Activated CD4-positive, alpha-beta T cell treated with anti-CD3 and anti-CD28 coated beads, Interleukin-2, amount 50 U/mL, for 16 hours (primary cell): Measurements from ENCODE around the gene HM13.
A peak's percentile ranks its signal among the peaks of the same experiment; 100 is the strongest.
"Not testable (repeated sequence)": the region's sequence is repeated elsewhere in the genome, so short reads cannot be mapped to it uniquely, and the experiment has no call there.

ENCODE experiments used
- DNase-seq: peaks from one replicate; pipeline ENCODE4 v3.0.0-alpha.2; 2020

HM13 gene, protein sequence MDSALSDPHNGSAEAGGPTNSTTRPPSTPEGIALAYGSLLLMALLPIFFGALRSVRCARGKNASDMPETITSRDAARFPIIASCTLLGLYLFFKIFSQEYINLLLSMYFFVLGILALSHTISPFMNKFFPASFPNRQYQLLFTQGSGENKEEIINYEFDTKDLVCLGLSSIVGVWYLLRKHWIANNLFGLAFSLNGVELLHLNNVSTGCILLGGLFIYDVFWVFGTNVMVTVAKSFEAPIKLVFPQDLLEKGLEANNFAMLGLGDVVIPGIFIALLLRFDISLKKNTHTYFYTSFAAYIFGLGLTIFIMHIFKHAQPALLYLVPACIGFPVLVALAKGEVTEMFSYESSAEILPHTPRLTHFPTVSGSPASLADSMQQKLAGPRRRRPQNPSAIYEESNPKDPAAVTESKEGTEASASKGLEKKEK

DNA sequence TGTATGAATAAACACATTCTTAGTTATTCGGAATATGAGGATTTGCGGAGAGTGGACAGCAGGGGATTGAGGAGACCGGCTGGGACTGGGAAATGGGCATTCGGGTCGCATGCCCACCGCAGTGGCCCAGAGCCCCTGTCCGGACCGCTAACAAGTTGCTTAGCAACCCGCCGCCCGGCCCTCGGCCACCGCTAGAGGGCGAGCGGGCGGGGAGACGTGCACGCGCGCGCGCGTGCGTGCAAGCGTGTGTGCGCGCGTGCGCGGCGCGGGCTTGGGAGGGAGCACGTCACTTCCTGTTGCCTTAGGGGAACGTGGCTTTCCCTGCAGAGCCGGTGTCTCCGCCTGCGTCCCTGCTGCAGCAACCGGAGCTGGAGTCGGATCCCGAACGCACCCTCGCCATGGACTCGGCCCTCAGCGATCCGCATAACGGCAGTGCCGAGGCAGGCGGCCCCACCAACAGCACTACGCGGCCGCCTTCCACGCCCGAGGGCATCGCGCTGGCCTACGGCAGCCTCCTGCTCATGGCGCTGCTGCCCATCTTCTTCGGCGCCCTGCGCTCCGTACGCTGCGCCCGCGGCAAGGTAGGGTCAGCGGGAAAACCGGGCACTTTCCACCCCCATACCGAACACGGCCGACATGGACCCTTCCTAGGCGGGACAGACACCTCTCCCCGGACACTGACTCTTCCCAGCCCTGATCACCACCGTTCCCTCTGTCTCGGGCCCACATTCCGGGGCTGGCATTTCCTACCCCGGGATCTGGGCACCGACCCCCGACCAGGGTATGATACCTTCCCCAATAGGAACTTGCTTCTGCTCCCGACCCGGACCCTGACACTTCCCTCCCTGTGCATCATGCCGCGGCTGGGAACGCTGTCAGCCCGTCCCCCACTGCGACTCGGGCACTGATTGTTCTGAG is at the start of gene HM13:
TSS of gene HM13 (plus strand) at position 289 of the 918 bp plus-strand sequence. CDS start at position 399, 110 bp downstream.
- peak; percentile 92 for DNase-seq

- not testable (repeated sequence) for DNase-seq
Measured at GRCh38 chr20:31470946-31471345, 43.3 kb upstream of the HM13 start.

DNA sequence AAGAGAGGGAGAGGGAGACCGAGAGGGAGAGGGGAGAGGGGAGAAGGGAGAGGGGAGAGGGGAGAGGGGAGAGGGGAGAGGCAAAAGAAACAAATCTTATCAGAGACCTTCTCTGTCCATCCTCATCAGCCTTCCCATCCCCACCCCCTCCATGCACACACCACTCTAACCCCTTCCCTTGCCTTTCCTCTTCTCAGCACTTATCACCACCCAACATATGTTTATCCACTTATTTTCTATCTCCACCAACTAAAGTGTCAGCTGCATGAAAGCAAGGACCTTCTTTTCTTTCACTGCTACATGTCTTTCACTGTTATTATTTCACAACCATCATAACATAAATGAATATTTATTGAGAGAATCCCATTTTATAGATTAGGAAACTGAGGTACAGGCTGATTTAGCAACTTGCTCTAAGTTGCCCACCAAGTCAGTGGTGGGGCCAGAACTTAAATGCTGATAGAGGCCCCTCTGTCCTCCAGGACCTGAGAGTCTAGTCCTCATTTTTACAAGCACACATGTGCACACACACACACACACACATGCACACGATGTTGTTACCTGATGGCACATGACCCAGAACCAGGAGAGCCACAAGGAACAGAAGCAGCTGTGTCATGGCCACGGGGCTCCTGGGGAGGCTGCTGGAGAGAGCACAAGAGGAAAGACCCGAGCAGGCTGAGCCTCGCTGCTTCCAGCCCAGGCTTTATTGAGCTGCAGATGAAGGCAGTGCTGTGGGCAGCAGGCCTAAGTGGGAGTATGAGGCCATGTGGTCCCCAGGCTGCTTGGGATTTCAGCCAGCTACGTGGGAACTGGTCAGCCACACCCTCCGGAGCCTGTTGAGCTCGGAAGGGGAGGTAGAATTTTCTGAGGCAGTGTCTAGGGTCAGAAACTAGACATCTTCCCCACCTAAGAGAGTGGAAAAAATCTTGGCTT is 41.6 kb upstream of the HM13 start:
- DNase-seq = no peak

DNA sequence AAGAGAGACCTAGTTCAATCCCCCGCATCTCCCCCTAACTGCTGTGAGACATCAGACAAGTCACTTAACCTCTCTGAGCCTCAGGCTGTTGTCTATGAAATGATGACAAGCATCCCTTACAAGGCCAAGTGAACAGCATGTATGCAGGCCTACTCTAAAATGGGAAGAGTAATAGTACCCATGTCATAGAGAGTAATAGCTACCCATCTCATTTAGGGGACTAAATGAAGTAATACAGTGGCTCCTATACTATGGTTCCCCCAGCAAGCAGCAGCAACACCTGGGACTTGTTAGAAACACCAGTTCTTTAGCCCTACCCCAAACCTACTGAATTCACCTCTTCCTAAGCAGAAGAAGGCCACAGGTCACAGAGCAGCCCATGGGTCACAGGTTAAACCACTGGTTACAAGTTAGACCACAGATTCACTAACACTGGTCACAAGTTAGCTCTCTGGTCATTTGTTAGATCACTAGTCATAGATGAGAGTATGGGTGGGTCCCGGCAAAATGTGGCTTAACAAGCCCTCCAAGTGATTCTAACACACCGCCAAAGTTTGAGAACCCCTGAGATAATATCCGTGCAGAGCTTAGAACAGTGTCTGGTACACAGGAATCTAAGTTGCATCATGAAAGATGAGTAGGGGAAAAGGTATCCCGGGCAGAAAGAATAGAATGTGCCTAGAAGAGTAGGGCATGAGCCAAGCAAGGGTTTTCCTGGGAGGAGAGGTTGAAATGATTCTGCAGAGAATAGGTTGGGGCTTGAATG is 40.7 kb upstream of the HM13 start:
- no peak for DNase-seq

GRCh38 chr20:31474097-31474436 is 40.2 kb upstream of the HM13 start:
- DNase-seq = no peak

- no peak for DNase-seq
Measured at GRCh38 chr20:31474758-31475427, 39.3 kb upstream of the HM13 start, which contains the start of the genes DEFB124 and REM1. Gene DEFB124, minus strand, starts transcription at chr20:31475127. Its CDS starts 2,114 bp downstream, at chr20:31473013. Gene REM1, plus strand, starts transcription at chr20:31475288. Its CDS starts 1,158 bp downstream, at chr20:31476446.

DNA sequence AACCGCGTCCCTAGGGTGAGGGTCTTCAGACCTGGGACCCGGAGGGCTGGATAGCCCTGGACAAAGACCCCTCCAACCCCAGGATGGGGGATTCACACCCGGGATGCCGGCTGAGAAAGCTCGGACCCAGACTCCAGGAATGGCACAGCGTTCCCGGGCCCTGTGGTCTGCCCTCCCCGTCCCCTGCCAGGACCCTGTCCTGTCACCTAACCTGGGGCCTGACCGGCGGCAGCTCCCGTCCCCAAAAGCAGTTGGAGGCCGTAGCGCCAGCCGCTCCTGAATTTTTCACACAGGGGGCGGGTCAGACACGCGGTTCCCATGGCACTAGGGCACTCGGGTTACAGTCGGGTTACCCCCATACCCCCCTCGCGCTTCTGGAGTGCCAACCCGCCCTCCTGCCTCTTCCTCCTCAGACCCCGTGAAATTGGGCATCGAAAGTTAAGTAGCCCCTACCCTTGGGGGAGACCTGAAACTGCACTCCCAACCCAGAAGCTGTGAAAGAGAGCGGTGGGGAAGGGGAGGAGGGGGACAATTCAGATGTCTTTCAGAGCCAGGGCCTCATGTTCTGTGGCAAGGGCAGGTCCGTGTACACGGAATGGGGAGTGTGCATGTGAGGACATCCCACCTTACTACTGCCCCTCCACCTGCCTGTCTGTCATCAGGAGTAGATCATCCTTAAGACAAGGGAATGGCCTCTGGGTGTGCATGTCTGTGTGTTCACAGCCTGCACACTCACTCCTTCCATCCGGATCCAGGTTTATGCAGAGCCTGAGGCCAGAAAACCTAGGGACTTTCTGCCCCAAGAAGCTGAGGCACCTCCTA is 38.6 kb upstream of the HM13 start:
- DNase-seq = no peak

GRCh38 chr20:31476294-31476585 is 38.0 kb upstream of the HM13 start:
- no peak for DNase-seq

DNA sequence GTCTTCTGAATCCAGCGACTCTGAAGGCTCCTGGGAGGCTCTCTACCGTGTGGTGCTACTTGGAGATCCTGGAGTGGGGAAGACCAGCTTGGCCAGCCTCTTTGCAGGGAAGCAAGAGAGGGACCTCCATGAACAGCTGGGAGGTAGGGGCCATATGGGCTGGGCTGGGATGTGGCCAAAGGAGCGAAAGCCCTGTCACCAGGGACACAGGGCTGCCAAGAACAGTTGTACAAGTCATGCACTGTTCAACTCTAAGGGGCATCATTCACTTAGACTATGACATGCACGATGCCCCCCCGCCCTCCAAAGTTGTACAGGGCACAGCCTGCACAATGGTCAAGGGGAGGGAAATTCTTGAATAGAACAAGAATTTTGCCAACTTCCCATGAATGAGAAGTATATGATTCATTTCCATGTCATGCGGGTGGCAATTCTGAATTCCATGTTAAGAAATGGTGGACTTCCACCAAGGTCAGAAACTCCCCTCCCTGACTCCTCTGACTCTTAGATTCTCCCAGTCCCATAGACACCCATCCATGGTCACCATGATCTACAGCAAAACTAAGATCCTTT is 37.5 kb upstream of the HM13 start:
- DNase-seq = no peak

DNA sequence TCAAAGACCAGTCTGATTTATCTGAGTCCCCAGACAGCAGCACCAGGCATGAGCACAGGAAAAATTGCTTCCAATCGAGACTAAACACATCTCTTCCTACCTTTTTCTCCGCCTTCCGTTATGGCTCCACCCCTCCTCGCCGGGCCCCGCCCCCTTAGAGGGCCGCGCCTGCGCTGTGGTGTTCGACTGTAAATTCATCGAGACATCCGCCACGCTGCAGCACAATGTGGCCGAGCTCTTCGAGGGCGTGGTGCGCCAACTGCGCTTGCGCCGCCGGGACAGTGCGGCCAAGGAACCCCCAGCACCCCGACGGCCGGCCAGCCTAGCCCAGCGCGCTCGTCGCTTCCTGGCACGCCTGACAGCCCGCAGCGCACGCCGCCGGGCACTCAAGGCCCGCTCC is 30.2 kb upstream of the HM13 start:
- no peak for DNase-seq

GRCh38 chr20:31485450-31486339 is 28.5 kb upstream of the HM13 start:
- DNase-seq = no peak

DNA sequence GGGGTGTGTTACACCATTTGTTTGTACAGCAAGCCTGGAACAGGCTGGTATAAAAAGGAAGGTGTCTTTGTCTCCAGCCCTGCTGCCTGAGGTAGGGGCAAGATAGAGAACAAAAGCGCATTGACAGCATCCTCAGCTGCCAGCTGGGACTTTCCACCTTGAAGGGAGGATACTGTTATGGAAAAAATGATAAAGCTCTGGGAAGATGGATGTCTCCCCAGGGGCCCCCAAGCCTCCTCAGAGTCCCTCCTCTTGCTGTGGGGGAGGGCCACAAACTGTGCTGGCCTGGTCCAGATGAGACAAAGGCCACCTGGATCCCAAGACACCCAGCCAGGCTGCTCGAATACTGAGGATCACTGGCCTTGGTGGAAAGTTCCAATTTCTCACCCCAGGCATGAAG is 26.1 kb upstream of the HM13 start:
- DNase-seq = no peak

GRCh38 chr20:31489152-31489551 is 25.1 kb upstream of the HM13 start:
- no peak for DNase-seq

DNA sequence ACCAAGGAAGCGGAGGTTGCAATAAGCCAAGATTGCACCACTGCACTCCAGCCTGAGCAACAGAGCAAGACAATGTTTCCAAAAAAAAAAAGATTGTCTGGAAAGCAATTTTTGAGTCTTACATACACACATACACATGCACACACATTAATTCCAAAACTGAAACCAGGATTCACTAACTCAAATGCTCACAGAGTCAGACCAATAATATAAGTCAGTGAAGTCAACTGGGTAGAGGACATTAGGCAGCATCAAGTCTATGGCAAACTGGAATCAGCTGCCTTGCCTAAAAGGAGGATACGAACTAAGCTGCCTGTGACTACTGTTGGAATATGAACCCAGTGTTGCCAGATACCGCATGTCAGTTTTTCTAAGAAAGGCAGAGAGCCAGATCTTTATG is 23.5 kb upstream of the HM13 start:
- DNase-seq = no peak

- DNase-seq = no peak
Measured at GRCh38 chr20:31494131-31494530, 20.1 kb upstream of the HM13 start.

DNA sequence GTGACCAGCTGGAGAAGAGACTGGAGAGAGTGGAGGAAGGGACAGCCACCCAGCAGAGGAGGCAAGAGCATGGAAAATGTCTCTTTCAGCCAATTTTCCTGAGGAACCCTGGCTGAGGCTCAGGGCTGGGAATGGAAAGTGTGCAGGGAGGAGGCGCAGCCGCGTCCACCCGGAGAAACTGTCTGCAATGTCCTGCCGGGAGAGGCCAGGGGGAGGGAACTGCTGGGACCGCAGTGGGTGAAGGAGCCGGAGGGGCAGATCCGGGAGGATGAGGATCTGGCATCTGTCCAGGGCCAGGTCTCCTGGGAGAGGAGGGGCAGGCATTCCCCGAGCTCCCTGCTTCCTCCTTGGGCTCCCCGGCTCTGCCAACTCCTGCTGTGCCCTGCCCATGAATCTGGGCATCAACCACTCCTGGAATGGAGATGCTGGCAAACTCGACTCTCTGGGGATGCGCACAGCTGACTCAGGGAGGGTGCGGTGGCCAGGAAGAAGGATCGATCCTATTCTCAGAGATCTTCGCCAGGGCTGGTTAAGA is 17.4 kb upstream of the HM13 start:
- no peak for DNase-seq

DNA sequence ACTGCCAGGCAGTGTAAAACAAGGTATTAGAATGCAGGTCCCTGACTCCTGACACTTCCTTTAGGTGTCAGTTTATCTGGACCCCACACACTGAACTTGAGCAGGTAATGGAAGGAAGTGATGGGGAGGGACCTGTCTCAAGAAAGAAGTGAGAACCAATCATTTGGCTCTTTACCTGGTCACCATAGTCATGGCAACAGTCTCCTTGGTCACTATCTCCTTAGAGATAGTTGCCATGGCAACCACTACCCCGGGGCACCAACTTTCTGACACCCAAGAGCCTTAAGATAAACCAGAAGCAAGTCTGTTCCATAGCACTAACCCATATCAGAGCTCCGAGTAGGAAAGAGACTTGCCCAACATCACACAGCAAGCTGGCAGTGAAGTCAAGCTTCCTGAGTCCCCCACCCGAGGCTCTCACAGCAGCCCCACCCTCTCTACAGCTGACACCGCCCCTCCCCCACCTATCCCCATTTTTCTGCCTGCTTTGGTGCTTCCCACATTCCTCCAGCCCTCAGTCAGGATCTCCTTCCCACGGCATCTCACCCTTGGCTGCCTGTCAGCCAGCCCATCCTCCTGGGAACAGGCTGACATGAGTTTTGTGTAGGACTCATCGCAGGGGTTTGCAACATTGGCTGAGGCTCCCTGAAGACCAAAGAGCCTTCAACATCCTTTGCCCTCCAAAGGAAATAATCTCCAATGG is 16.3 kb upstream of the HM13 start:
- no peak for DNase-seq

- DNase-seq = no peak
Measured at GRCh38 chr20:31500527-31500926, 13.7 kb upstream of the HM13 start.
